H1 (cell line): Measurements from ENCODE around the gene COL19A1.

ENCODE experiments used
- GTF2F1 ChIP-seq: IDR thresholded peaks from 2 replicates; pipeline ENCODE4 v1.6.1; 2012; ENCODE audit warnings: low read depth, low read length, improper control_type of control experiment, borderline replicate concordance
- MAX ChIP-seq: IDR thresholded peaks from 2 replicates; pipeline ENCODE4 v1.6.1; 2012; ENCODE audit warnings: inconsistent platforms
- NANOG ChIP-seq: IDR thresholded peaks from 2 replicates; pipeline ENCODE4 v1.6.1; 2011; ENCODE audit warnings: low read length, low read depth, mild to moderate bottlenecking, inconsistent platforms; ENCODE audit not compliant: insufficient read depth, poor library complexity, severe bottlenecking
- PHF8 ChIP-seq: fragments of 200-600 bp; sonication (generic); conservative IDR thresholded peaks from 2 replicates; pipeline ENCODE4 v1.7.1; 2012; ENCODE audit warnings: low read depth, mild to moderate bottlenecking, inconsistent platforms, low read length, moderate library complexity

- TF ChIP-seq GTF2F1, result no peak
- TF ChIP-seq PHF8, result no peak
- no peak for TF ChIP-seq NANOG
- no peak for TF ChIP-seq MAX
Observed at GRCh38 chr6:70188202-70188601, 321.8 kb downstream of the COL19A1 start.
